ENCODE data around the gene CYP2R1. TPM values are rescaled to one million over a fixed set of nuclear protein-coding genes. Genes with fewer than 3 reads are reported as not detected.

CYP2R1 gene
- total and polyA plus RNA-seq, 2 of the 8 experiments (the other 6 are each of a cell fraction or from before 2014, with no cell fraction given): 8.3 to 12.9 TPM

- TF ChIP-seq SP1 (IDR thresholded peaks at IDR 0.05; ENCODE audit: low read depth, low read length) (peak; percentile 98), MAX (IDR thresholded peaks at IDR 0.05) (peak; percentile 88), E2F6 (IDR thresholded peaks at IDR 0.05) (peak; percentile 94), SUZ12 (IDR thresholded peaks at IDR 0.05; ENCODE audit: low read length) (no peak), SIN3A (conservative IDR thresholded peaks at IDR 0.05 in 1 of 2, IDR thresholded peaks at IDR 0.05 in 1 of 2; ENCODE audit: low read depth in 1 of 2, low read length in 2 of 2) (peak in 1 of 2 experiments; percentile 13; a peak in 1 of 4 replicates), YY1 (IDR thresholded peaks at IDR 0.05; ENCODE audit: low read depth, low read length) (no peak), CHD2 (IDR thresholded peaks at IDR 0.05; ENCODE audit: low read length) (peak; percentile 84), ZNF274 (IDR thresholded peaks at IDR 0.05; ENCODE audit: borderline replicate concordance, extremely low read depth, low read length) (no peak), KDM1A (IDR thresholded peaks at IDR 0.05; ENCODE audit: borderline replicate concordance, low read length) (0 out of 2 replicates have a peak, but pooled peaks have one; percentile 67), SP2 (IDR thresholded peaks at IDR 0.05; ENCODE audit: low read length) (peak; percentile 73), RBBP5 (IDR thresholded peaks at IDR 0.05; ENCODE audit: borderline replicate concordance, low read depth, low read length) (peak; percentile 48), CBX8 (IDR thresholded peaks at IDR 0.05; ENCODE audit: borderline replicate concordance, low read depth, low read length) (no peak)
These were observed at the start of gene CYP2R1 (continued) for GRCh38 chr11:14892036-14892556.
